Ammon's horn (tissue), 1 donor: ENCODE data around the gene SLC3A2.
"Not testable (repeated sequence)": the region's sequence is repeated elsewhere in the genome, so short reads cannot be mapped to it uniquely, and the experiment has no call there.

Source experiments
- DNase-seq: peaks from one replicate; pipeline ENCODE4 v3.0.0-alpha.2; 2016; ENCODE audit warnings: low spot score

Gene SLC3A2

DNA sequence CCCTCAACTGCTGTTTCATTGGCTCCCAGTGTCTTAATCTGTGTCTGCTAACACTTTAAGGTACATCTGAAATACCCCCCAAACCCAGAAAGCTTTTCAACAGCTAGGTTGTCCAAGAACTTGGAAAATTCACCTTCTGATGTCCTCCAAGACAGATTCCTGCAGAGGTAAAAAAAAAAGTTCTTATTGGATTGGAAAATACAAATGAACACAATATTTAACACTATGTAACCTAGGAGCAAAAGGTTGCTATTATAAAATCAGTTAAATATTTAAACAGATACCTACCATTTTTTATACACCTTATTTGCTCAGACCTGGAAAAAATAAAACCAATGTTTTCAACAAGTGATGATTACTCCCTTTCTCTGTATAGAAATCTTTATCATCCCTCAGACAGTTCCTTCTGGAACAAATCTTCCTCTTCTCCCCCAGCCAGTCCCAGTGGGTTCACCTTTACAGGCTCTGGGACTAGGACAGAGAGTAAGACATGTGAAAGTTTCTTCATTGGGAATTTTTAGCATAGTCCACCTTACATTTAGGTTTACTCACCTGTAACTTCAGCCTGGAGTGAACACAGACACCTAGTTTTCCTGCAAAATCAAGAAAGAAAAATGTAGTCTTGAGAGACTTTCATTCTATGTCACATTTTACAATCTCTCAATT is 28.0 kb upstream of the SLC3A2 start:
- no peak for DNase-seq

DNA sequence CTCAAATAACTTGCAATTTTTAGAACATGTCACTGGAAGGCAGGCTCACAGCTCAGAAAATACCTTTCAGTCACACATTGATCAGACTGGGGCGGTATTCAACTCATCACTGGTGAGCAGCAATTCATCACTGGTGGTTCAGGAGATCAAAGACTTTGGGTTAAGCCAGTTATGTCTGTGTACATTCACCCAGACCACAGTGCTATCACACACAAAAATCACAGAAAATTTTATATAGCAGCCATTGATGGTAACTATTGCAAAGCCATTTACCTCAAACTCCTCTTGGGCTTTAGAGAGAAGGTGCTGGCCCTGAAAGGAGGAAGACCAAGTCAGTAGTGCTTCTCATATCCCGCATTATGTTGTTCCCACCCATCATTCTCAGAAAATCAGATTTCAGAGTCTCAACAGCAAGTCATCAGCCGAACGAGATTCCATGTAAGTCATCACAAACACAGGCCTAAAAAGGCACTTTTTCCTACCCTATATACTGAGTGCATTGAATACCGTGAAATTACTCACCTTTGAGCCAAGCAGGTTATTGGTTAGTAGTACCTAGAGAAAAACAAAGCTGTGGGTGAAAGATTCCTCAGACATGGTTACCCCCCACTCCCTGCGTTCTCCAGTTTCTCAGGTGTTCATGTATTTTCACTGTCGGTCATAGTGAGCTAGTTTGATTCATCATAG is 27.3 kb upstream of the SLC3A2 start:
- no peak for DNase-seq

DNA sequence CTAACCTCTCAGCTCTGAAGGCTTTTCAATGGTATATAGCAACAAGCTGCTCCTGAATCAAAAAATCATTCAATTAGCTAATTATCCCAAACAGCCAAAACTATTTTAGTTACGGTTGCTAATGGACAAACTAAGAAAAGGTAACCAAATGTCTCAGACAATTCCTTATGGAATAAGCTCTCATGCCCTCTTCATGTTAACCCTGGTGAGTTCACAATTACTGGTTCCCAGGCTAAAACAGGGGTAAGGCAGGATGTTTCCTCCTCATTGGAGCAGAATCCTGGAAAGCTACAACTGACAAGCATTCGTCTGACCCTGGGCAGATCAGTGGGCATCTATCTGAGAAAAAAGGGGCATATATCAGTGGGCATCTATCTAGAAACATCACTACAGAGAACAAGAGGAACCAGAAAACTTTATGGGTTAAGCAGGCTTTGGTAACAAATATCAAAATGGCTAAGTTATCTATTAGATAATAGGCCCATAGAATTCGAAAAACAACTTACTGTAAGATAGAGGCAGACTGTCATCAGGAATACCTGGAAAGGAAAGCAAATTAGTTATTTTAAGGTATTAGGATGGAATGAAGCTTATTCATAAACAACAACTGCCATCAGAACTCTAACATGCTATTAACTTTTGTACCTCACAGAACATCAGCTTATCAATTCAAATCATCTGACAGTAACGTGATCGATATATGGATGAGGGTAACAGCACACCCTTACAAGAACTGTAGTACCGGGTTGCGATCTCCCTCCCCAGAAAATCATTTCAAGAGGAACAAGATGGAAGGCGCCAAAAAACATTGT is 26.5 kb upstream of the SLC3A2 start:
- DNase-seq: no peak

DNA sequence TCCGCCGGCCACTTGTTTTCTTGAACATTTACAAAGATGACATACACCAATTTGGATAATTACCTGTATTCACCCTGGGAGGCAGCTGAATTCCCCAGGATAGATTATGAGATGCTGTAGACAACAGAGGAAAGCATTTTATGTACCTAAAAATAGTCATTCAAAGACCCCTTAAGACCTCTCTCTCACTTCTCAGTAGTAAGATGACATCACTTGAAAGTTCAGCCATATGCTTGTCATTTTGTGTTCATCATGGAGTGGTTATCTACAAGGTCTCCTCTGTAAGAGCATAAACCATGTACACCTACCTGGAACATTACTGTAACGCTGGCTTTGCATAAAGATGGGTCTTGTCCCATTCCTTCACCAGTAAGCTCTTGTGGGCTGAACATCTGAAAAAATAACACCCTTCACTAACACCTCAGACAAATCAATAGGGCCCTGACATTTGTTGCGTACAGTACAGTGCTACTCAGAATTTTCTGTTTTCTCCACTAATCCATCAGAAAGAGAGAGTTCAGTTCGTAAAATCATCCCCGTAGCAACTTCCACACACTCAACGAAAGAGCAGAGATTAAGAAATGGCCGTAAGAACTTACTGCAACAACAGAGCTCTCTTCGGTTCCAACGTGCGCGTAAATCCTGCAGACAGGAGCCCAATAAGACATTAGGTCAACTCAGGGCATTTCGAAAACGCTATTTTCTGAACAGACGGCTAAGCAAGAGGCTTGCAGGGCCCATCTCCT is 25.7 kb upstream of the SLC3A2 start:
- DNase-seq: no peak

DNA sequence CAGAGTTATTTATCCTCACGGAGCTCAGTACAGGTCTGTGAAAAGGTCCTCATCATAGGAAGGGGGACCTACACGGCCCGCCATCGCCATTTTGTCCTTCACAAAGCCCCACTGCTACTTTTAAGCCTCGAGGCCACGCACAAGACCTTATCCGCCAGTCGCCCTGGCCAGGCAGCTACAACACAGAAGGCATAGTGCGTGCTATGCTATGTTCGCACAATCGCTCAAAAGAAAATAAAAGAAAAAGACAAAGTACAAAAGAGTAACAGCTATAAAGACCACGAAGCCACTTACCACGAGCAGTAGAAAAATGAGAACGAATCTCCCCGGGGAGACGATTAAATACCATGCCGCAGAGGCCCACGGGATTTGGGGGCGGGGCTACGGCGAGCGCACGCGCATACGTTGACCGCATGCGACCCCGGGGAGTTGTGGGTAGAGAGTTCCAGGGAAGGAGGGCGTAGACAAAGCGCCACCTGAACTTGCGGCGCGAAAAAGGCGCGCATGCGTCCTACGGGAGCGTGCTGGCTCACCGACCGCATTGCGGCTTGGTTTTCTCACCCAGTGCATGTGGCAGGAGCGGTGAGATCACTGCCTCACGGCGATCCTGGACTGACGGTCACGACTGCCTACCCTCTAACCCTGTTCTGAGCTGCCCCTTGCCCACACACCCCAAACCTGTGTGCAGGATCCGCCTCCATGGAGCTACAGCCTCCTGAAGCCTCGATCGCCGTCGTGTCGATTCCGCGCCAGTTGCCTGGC is 24.9 kb upstream of the SLC3A2 start:
- DNase-seq: peak; percentile 97

DNA sequence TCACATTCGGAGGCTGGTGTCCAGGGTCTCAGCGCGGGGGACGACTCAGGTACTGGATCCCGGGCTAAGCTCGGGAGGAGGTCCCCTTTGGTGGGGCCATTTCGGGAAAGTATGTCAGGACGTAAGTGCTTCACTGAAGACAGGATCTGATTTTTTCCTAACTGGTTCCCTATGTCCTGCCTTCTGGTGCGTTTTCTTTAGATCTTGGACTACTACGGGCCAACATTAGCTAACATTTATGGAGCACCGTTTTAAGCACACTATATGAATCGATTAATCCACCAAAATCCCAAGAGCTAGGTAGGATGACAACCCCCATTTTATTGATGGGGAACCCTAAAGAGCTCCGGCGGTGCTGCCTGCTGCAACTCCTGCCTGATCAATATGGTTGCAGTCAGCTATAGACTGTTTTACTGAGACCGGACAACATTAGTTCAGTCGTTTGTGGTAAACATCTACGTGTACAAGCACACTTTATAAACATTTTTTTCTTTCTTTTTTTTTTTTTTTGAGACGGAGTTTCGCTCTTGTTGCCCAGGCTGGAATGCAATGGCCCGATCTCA is 24.3 kb upstream of the SLC3A2 start:
- DNase-seq: no peak

DNA sequence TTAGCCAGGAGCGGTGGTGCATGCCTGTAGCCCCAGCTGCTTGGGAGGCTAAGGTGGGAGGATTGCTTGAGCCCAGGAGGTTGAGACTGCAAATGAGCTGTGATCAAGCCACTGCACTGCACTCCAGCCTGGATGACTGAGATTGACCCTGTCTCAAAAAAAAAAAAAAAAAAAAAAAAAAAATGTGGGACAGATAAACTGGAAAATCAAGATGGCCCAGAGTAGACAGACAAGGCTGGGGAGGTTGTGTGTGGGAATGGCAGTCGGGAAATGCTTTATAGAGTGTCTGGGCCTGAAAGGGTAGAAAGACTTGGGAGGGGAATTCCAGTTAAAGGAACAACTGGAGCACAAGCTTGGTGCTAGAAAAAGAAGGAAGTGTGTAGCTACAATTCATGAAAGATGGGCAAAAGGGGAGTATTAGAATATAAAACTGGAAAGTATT is 23.1 kb upstream of the SLC3A2 start:
- no peak for DNase-seq

DNA sequence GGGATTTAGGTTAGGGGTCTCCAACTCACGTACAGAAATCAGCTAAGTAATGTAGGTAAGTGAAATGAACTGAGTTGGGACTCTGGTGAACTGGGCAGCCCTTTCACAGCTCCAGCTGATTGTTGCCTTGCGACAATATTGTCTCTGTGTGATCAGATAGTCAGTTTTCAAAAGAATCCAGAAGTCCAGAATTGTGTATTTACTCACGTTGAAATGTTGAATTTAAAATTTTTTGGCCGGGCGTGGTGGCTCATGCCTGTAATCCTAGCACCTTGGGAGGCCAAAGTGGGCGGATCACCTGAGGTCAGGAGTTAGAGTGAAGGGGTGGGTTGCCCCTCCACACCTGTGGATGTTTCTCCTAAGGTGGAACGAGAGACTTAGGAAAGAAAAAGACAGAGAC is 22.5 kb upstream of the SLC3A2 start:
- DNase-seq: no peak

DNA sequence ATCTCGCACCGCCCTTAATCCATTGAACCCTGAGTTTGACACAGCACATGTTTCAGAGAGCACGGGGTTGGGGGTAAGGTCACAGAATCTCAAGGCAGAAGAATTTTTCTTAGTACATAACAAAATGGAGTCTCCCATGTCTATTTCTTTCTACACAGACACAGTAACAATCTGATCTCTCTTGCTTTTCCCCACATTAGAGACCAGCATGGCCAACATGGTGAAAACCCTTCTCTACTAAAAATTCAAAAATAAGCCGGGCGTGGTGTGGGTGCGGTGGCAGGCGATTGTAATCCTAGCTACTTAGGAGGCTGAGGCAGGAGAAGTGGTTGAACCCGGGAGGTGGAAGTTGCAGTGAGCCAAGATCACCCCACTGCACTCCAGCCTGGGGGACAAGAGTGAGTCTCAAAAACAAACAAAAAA is 21.4 kb upstream of the SLC3A2 start:
- not testable (repeated sequence) for DNase-seq

DNA sequence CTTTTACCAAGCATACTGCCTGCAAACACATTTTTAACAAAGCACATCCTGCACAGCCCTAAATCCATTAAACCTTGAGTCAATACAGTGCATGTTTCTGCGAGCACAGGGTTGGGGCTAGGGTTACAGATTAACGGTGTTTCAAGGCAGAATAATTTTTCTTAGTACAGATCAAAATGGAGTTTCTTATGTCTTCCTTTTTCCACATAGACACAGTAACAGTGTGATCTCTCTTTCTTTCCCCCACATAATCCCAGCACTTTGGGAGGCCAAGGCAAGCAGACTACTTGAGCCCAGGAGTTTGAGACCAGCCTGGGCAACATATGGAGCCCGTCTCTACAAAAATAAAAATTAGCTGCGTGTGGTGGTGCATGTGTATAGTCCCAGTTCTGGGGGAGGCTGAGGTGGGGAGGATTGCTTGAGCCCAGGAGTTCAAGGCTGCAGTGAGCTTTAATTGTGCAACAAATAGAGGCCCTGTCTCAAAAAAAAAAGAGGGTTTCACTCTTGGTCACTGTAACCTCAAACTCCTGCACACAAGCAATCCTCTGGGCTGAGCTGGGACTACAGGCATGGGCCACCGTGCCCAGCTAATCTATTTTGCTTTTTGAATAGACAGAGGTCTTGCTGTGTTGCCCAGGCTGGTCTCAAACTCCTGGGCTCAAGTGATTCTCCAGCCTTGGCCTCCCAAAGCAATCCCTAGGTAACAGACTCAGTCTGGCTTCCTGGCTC is 19.7 kb upstream of the SLC3A2 start:
- DNase-seq: no peak

DNA sequence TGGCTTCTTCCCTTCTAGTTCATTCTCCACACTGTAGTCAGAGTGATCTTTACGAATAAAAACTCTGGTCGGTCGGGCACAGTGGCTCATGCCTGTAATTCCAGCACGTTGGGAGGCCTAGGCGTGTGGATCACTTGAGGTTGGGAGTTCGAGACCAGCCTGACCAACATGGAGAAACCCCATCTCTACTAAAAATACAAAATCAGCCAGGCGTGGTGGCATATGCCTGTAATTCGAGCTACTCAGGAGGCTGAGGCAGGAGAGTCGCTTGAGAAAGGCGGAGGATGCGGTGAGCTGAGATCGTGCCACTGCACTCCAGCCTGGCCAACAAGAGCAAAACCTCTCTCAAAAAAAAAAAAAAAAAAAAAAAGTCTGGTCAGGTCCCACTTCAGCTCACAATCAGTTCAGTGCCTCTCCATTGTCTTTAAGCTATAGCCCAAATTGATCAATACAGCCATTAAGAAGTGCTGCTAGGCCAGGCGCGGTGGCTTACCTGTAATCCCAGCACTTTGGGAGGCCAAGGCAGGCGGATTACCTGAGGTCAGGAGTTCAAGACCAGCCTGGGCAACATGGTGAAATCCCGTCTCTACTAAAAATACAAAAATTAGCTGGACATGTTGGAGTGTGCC is 19.0 kb upstream of the SLC3A2 start:
- not testable (repeated sequence) for DNase-seq

DNA sequence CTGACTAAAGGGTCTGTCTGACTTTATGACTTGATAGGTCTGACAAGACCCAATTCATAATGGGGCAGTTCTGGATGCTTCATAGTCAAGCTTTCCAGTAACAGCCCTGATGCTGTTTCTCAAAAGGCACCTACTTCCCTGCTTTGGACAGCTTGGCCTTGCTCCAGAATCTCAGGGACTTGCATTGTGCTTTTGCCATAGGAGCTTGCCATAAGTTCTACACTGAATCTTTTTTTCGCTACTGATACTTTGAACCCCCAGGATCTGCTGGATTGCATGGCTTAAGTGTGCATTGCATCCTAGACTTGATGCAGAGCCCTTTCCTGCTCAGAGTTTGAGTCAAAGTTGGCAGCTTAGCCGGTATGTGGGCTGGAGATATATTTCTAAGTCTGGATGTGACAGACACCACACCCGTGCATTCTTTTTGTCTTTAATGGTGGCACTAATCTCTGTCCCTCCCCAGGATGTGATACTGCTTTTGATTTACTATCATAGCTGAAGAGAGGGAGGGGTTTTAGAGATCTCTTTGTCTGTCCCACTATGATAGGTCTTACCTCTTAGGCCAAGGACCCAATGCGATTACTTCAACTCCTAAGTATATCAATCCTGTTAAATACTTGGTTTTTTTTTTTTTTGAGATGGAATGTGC is 16.9 kb upstream of the SLC3A2 start:
- no peak for DNase-seq

DNA sequence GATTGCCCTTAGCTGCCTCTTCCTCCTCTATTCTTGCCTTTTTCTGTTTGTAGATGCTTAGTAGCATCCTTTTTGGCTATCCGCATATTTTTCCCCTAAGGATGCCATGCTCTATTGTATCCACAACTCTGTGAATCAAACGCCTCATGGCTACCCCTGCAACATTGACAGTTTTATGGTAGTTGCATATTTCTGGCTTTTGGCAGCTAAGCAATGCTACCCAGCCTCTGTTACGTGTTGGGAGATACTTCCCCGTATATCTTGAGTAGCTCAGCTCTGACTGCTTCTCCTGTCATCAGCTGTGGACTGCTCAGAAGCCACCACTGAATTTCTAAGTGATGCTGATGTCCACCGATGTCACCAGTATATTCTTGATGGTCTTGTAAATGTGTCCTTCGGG is 15.1 kb upstream of the SLC3A2 start:
- DNase-seq: no peak

DNA sequence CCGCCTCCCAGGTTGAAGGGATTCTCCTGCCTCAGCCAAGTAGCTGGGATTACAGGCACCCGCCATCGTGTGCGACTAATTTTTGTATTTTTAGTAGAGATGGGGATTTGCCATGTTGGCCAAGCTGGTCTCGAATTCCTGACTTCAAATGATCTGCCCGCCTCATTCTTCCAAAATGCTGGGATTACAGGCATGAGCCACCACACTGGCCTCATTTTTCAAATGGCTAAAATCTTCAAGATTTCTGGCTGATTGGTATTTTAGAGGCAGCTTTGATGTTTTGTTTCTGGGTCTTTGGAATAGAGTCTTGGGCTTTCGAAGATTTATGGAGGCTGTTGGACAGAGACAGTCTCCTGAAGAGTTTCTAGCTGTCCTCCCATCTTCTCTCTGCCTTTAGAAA is 5.8 kb upstream of the SLC3A2 start:
- DNase-seq: no peak

DNA sequence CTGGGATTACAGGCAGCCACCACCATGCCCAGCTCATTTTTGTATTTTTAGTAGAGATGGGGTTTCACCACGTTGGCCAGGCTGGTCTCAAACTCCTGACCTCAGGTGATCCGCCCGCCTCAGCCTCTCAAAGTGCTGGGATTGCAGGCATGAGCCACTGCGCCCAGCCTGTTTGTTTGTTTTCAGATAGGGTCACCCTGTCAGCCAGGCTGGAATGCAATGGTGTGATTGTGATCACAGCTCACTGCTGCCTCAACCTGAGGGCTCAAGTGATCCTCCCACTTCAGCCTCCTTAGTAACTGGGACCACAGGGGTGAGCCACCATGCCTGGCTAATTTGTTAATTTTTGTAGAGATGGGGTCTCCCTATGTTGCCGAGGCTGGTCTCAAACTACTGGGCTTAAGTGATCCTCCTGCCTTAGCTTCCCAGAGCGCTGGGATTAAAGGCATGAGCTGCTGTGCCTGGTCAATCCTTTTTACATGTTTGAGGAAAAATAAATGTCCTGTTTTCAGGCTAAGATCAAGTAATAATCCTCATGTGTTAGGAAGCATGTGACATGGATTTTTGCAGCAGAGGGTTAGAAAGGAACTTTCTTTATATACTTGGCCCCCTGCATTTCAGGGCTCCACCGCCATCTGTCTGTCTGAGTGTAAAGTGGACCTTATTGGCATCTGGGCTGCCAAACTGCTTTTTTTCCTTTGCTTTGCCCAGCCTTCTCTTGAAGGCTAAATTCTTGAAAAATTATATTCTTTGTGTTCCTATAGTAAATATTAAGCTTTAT is 4.8 kb upstream of the SLC3A2 start:
- DNase-seq: no peak

DNA sequence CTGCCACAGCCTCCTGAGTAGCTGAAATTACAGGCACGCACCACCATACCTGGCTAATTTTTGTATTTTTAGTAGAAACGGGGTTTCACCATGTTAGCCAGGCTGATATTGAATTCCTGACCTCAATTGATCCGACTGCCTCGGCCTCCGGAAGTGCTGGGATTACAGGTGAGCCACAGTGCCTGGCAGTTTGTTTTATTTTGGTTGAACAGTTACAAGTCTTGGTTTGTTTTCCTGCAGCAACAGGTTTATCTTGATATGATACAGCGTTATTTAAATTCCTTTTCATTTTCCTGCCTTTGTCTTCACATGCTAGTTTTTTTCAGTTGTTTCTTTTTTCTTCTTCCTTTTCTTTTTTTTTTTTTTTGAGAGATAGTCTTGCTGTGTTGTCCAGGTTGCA is 4.0 kb upstream of the SLC3A2 start:
- no peak for DNase-seq

DNA sequence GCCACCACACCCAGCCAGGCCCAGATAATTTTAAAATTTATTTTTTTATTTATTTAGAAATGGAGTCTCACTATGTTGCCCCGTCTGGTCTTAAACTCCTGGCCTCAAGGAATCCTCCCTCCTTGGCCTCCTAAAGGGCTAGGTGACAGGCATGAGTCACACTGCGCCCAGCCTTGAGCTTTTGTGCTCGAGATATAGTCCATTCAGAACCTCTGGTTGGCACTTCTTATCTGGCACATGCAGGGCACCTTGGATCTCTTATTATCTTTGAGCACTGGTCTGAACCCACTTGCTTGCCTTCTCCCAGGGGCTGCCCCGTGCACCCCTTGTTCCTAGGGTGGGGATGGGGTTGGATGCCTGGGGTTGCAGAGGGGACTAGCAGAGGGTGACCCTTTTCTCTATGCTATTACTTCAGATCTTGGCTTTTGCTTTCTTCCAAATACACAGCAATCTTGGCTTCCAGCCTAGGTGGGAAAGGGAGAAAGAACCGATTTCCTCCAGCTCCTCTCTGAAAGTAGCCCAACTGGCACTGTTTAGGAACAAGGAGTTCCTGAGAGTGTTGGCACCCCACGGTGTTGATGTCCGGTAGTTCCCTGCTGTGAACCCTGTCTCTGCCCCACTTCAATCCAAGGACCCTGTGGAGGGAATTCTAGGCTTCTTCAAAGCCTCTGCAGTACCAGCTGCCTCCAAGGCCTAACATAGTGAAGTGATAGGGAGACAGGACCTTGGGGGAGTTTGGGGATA is 1.3 kb upstream of the SLC3A2 start:
- DNase-seq: peak; percentile 43

DNA sequence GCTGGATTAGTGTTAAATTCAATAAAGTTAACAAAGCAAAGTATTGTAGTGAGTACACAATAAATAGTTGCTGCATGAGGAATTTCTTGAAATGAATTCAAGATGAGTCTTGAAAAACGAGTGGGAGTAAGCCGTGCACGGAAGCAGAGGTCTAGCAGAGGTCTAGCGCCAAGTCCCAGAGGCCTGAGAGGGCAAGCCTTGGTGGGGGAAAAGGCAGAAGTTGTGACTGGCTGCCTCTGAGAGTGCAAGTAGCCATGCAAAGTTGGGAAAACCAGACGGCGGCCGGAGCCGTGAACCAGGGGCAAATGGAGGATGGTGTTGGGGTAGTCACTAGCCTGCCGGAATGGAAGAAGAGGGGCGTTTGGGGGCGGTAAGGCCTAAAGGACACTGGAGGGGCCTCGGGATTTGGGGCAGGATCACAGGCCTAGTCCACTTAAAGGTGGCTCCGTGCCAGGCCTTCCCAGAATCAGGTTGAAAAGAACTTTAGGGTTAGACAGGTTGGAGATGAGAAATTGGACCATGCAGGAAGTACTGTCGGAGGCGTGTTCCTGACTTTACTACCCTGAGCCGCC is 379 bp upstream of the SLC3A2 start:
- DNase-seq: peak; percentile 57
